Measurements from ENCODE around the gene MEN1.

Gene MEN1

DNA sequence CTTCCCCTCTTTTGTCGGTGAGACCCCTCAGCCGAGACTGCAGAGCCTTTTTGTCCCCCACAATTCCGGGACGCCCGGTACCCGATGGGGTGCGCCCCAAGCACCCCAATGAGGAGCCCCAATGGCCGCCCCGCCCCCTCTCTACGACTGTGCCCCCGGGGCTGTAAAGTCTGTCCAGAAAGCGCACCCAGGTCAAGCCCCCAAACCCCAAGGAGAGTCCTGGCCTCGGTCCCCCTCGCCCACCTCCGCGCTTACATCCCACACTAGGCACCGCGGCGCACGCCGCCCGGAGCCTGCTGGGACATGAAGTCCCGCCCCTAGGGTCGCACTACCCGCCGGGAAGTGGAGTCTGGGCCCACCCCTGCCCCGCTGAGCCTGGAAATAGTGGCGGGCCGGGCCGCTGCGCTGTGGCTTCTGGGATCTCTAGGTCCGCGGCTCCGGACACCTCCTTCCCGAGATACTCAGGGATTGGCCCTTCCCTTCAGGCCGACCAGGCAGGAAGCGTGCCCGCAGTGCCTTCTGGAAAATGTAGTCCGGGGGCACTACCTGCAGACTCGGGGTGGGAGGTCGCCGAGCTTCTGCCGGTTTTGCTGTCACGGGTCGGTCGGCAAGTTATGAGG is at the start of gene MEN1:
Gene MEN1, minus strand, starts transcription at position 281 of the 620 bp plus-strand sequence. CDS start 442 bp downstream, outside the sequence.
- peak; percentile 70 to 80 (median 79) for DNase-seq (ENCODE audit: low read depth in 3 of 3)

DNA sequence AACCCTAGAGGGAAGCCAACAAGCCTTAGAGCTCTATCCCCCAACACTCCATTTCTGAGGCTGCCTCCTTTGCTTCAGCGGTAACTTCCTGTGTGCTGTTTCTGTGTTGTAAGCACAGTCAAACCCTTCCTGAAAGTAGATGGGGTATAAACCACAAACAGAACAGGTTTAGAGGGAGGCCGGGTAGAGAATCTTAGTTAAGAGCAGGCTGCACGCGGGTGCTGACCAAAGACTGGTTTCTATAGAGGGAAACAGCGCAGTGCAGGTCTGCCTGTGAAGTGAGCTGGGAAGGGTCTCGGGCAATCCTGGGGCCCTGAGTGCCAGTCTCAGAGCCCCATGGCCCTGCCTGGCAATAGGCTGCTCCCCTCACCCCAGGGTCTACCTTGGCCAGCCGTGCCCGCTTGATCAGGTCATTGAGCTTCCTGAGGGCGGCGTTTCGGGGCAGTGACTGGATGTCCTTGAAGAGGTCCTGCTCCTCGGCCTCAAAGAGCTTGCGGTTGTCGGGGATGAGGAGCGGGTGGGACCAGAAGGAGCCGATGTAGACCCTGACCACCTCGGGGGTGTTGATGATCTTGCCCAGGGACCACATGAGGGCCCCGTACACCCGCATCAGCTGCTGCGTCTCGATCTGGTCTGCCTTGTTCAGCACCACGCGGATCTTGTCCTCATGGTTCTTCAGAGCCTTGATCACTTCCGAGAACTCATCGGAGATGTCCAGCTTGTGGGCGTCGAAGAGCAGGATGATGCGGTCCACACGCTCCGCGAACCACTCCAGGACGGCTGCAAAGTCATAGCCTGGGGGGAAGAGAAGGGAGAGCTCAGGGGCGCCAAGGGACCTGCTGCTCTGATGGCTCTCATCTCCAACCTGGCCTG is 49.4 kb upstream of the MEN1 start:
- DNase-seq (ENCODE audit: low read depth in 3 of 3) = peak in 1 of 3 donors; percentile 60

DNA sequence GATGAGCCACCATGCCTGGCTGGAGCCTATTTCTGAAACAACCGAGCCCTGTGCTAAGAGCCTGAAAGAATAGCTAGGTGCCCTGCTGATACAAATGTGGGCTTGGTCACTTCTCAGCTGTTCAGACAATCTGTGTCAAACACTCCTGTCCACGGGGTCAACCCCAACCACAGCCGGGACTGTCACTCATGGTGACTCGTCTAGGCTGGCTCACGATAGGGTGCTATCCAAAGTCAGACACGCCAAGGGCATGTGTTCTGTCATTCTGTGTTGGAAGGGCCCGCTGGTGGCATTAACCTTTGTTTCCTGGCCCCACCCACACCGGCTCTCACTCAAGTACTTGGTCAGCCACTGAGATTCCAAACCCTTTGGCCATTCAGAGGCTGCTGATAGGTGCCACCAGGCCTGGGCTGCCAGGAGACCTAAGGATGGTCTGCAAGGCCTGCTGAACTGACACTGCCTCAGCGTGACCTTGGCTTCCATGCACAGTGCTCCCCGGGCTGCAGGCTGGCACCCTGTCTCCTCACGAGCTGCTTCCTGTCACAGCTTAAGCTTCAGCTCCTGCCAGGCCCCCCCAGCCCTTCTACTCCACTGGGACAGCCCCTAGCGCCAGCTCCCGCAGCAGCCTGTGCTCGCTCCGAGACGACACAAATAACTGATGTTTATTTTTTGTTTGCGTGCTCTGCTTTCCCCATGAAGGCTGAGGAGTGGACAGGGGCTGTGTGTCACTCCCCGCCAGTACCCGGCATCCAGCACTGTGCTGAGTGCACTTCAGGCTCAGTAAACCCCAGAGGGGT is 48.3 kb upstream of the MEN1 start:
- DNase-seq (ENCODE audit: low read depth in 3 of 3) = no peak

DNA sequence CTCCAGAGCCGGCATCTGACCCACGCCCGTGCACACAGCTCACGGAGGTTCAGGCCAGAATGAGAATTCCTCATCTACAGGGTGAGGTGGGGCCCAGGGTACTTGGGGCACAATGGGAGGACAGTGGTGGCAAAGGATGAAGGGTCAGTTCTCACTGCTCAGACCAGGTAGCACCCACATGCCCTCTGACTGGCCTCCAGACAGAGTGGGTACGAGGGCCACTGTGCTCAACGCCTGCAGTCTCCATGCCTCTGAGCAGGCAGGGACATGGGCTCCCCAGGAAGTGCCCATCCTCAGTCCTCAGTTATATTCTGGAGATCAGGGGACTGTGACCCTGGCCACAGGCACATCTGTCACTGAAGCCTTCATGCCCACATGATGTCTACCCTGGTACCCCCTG is 47.1 kb upstream of the MEN1 start:
- no peak for DNase-seq (ENCODE audit: low read depth in 3 of 3)

DNA sequence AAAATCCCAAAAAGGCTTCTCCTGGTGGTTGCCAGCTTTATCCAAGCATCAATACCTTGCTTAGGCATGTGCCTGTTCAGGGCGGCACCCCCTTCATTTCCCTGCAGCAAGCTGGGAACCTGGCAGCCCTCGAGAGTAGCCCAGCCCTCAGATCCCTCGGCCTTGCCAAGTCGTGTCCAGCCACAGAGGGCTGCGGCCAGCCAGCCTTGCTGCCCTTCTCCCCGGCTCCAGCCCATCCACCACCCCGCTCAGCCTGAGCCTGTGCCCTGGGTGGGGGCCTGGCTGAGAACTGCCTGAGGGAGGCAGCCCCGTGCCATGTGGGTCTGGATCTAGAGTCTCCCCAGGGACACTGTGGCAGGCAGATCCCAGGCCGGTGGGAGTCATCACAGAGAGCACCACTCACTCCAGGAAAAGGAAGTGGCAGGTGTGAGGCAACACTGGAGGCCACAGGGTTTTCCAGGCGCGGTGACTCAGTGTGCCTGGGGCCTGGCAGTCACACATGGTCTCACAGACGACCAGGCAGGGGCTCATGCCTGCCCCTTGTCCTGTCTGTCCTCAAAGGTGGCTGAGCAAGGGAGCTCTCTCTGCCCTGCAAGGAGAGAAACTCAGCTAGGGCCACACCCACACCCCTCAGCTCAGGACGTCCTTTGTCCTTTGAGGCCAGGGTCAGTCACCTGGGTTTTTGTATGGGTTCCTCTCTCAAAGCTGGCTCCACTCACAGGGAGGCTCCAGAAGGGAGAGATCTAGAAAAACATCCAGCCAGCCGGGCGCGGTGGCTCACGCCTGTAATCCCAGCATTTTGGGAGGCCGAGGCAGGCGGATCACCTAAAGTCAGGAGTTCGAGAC is 46.3 kb upstream of the MEN1 start:
- peak in 2 of 3 donors; percentile 58 to 65 for DNase-seq (ENCODE audit: low read depth in 3 of 3)

DNA sequence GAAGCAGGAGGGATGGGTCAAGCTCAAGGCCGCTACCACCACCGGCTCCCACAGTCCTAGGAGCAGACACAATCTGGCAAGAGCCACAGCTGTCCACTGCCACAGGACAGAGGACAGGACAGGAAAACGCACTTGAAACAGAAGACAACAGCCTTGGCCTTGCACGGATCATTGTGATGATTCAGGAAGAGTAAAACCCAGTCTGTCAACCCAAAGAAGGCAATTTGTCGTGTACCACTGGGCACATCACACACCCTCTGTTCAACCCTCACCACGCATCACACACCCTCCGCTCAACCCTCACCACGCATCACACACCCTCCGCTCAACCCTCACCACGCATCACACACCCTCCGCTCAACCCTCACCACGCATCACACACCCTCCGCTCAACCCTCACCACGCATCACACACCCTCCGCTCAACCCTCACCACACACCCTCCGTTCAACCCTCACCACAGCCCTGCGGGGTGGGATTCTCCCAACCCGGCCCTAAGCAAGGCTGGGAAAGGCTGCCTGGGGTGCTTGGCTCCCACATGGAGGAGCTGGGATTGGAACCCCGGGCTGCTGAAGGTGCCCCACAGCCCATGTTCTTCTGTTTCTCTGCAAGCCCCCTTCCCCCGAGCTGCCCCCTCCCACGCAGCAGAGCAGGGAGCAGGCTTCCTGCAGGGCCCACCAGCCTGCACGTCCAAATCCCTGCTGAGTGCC is 45.4 kb upstream of the MEN1 start:
- DNase-seq (ENCODE audit: low read depth in 3 of 3) = no peak

DNA sequence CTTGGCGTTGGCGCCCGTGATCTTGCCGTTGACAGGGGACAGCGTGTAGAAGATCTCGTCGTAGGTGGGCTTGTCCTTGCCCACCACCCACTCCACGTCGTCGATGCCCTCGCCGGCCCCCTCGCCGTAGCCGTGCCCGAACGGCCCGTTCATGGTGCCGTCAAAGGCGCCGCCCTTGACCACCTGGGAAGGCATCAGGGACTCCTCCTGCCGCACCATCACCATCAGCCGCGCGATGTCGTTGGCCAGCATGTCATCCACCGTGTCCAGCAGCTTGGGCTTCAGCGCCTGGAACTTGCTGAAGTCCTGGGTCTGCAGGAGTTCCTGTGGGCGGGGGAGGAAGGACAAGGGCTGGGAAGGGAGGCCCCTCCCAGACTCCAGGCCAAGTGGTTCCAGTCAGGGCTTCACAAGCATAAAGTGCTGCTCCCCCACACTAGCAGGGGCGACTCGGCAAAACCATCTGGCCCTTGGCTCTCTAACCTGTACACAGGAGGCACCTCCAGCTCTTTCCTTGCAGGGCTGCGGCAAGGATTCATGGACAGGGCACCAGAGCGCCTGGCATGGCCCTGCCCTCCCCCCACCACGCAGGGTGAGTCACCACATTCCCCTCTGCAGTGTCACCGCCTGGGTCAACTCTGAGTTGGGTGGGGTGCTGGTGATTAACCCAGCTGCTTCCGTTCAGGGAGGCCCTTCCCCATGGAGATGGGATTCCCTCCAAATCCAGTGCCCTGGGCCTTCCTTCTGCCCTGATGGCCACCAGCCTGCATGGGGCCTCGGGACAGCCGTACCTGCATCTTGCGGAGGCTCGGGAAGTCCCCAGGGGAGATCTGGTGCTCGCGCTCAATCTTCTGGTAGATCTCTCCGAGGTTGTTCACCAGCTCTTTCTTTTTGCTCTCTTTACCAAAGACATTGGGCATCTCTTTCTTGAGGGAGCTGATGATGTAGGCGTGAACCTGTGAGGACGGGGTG is 44.5 kb upstream of the MEN1 start:
- DNase-seq (ENCODE audit: low read depth in 3 of 3) = no peak

DNA sequence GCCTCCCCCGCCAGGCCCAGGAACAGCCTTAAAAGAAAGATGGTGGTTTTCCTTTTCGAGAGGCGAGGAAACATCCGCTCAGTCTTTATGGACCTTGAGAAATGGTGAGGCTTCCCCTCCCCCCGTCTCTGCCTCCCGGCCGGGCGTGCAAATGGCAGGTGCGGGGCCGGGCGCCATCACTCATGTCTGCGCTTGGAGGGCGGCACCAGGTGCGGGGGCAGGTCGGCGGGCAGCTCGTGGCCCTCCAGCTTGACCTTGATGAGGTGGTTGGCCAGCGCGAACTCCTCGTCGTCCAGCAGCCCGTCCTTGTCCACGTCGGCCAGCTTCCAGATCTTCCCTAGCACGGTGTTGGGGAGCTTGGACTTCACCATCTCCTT is 43.8 kb upstream of the MEN1 start:
- DNase-seq (ENCODE audit: low read depth in 3 of 3) = no peak

DNA sequence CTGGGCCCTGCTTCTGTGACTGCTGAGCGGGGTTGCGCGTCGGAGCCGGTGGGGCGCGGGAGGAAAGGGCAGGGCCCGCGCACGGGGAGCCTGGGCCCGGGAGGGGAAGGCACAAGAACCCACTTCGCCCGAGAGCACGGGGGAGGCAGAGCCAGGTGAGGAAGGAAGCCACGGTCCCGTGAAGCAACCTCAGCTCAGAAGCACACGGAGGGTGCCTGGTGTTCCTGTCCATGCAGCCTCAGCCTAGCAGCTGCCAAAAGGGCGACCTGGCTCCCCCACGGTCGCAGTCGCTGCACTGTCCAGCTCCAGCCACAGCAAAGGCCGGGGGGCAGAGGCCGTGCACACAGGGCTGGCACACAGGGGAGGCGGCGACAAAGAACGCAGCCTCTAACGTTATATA is 43.4 kb upstream of the MEN1 start:
- DNase-seq (ENCODE audit: low read depth in 3 of 3) = no peak

DNA sequence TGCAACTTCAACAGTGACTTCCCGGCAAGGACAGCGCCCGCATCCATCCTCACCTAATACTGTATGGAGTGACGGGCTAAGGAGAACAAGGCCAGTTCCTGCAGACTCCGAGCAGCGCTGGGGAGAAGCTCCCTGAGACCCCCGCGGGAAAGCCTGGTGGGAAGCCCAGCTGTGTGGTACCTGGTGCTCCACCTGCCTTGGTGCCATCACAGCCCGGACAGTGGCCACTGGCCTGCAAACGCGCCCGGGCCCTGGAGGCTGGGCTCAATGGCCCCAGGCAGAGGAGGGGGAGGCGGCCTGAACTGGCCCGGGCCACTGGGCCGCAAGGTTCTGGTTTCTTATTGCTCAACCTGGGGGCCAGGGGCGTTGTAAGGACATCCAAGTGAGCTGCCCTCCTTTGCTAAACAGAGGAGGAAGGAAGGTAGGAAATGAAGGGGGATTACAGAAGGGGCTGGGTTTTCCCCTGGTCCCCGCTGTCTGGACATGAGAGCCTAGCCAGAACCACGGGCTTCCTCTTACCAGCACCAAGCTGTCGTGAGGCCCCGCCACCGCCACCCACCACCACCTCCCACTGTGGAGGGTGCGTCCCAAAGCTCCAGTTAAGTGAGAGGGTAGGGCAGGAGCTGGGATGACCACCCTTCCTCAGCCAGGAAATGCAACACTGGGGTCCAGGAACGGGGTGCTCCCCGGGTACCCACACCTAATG is 42.6 kb upstream of the MEN1 start:
- DNase-seq (ENCODE audit: low read depth in 3 of 3) = no peak

DNA sequence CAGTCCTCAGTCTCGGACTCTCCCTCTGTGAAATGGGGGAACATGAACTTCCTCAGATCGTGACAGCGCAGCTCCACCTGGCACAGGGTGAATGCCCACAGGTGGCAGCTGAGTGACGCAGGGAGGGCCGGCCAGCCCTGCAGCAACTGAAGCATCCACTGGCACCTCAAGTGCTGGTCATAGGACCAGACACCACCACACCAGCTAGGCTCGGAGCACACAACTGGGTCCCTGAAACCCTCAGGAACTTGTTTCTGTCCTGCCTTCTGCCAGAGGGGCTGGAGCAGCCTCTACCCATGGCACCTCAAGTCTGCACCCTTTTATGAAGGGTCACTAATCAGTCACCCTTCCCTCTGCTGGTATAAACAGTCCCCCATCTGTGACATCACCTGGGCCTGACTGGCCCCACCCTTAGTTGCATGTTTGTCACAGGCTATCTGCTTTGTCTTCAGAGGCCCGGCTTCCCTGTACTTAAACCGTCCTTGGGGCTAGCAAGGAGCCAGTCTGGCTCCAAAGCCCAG is 41.5 kb upstream of the MEN1 start:
- DNase-seq (ENCODE audit: low read depth in 3 of 3) = no peak

DNA sequence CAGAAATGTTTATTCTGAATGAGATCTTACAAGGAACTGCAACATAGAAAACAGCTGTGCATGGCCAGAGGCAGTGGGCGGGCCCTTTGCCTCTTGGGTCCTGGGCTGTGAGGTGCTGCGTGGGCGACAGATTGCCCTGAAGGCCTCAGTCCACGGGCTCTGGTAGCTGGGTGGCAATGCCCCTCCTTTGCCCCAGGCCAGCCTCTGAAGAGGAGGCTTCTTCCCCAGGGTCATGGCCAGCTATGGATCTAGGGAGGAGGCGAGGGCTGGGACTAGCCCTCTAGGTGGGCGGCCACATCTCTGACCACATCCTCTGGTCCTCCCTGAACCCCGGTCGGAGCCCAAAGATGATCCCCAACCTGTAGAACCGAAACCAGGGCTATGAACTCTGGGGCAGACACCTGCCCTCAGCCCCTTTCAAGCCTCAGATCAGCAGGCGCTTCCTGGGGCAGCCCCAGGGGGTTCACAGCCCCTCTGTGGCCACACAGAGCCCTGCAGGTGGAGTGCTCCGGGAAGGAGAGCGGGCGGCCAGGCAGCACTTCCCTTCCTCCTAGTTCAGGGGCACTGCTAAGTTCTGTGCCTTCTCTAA is 40.7 kb upstream of the MEN1 start:
- DNase-seq (ENCODE audit: low read depth in 3 of 3) = no peak

DNA sequence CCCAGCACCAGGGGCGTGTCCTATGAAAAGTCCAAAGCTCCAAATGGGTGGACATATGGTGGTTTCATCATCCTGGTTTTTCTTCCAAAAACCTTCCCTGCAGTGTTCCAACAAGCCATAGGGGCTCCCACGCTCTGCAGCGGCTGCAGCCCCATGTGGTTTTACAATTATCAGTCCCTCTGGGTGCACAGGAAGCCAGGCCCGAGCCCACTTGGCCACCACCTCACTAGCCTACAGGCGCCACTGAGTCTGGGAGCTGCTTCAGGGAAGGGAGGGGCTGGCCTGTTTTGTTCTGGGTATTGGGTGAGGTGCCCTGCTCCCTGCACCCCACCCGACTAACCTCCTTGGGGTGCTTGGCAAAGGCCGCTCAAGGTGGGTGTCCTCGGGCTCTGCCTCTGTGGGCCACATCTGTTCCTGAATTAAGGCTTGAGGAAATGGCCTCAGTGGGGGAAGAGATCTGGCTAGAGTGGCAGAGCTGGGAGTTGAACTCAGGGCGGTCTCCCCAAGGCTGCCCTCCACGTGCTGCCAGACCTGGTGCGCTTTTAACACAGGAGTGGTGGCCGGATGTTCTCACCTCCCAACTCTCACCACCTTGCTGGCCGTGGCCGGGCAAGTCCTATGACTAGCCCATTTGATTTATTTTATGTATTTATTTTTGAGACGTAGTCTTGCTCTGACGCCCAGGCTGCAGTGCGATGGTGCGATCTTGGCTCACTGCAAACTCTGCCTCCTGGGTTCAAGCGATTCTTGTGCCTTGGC is 39.4 kb upstream of the MEN1 start:
- no peak for DNase-seq (ENCODE audit: low read depth in 3 of 3)

DNA sequence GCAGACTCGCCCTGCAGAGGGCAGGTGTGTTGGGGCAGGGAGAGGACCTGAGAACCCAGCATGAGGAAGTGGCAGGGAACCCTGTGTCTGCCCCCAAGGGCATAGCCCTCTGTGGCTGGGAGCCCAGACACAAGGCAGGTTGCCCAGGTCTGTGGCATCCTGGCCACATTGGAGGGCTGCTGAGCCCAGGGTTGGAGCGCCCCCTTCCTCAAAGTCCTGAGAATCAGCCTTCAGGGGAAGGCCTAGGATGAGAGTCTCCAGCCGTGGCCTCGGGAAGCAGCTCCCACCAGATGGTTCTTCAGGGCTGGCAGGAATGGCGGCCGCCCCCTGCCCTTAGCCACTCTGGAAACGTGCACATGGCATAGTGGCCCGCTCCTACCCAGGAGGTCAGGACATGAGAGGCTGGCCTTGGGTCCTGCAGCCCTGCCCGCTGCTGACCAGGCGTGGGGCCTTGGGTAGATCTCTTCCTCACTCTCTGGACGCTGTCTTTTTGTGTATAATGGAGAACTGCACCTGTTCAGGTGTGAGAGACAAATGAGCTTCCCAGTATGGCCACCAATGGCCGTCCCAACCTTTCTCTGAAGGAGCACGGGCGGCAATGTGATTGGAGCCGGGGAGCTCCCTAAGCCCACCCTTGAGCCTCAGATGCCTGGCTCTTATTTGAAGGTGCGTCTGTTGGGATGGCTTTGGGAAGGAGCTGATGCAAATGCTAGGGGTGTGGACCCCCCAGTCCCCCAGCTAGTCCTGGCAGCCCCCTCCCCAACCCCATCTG is 38.7 kb upstream of the MEN1 start:
- DNase-seq (ENCODE audit: low read depth in 3 of 3) = no peak

DNA sequence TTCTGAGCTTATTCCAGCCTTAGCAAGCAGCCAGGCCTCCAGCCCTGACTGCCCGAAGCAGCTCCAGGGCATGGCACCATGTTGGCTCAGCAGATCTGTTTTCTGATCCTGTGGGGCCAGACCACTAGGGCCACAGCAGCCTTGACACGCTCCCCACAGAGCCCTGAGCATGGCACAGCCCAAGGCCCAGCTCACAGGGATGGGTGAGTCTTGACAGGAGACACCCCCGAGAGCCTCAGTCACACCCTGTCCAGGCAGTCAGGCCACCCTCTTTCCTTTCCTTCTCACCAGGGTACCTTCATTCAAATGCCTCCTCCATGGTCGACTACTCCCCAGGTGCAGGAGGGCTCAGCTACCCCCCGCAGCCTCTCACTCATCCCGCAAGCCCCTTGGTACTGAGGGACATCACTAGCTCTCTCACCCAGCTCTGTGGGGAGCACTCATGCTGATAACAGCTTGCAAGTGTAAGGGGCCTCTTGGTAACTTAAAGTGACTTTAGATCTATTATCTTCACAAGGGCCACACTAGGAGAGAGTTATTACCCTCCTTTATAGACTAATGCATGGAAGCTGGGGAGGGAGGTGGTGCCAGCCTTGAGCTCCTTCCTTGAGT is 38.0 kb upstream of the MEN1 start:
- DNase-seq (ENCODE audit: low read depth in 3 of 3) = no peak

DNA sequence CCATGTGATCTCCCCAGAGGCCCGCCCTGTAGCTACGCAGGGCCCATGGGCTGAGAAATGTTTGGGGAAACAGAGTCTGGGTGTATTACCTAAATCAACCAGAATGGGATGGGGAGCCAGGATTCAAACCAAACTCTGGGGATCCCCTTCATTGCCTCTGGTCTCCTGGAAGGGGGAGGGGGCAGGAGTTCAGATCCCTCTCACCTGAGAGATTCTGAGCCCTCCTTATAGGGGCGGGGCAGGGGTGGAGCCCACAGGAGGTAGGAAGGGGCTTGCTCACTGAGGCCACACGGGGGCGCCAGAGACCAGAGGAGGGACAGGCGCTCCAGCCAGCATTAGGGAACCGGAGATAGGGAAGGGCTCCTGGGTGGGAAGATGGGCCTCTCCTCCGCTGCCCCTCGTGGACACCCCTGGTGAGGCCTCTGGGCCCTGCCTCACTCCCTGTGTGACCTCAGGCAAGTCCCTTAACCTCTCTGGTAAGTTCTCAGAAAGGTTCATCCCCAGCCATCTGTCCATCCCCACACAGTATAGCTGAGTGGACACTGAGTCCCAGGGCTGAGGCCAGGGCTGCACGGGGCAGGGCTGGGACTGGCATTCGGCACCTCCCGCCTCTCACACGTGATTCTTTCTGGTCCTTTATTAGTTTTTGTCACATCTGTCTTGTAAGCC is 36.8 kb upstream of the MEN1 start:
- DNase-seq (ENCODE audit: low read depth in 3 of 3) = peak; percentile 80 to 99 (median 90)

All from stimulated activated CD4-positive, alpha-beta T cell treated with anti-CD3 and anti-CD28 coated beads, TNF-alpha, amount 100 ng/mL, for 48 hours (primary cell).